RCC 7860 (cell line): ENCODE measurements around the gene THEMIS.
"Not testable (repeated sequence)": the region's sequence is repeated elsewhere in the genome, so short reads cannot be mapped to it uniquely, and the experiment has no call there.

Experiments used
- DNase-seq: peaks from one replicate; pipeline ENCODE4 v3.0.0-alpha.2; 2015; ENCODE audit warnings: low spot score
- FAIRE-seq: peaks from 2 replicates; lab custom pipeline; 2012; peaks lifted over from hg19 to GRCh38; lab: Jason Lieb, UNC

THEMIS gene

DNA sequence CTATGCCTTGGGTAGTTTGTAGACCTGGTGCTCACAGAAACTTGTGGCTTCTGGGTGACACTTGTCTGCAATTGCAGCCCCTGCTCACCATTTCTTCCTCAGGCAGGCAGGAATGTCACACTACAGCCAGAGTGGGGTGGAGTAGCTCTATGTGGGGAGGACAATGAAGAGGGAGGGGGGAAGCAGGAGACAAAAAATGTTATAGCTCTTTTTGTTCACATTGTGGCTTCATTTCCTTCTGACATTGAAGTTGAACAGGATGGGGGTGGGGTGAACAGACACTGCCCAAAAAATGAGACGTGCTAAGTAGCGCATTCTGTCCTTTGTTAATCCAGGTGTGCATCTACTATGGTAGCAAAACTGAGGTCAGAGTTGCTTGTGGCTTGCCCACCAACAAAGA, at the start of gene THEMIS:
TSS of gene THEMIS (minus strand) at position 124 of the 400 bp plus-strand sequence. CDS start 126 bp downstream, outside the sequence.
- no peak for DNase-seq
- no peak for FAIRE-seq

DNA sequence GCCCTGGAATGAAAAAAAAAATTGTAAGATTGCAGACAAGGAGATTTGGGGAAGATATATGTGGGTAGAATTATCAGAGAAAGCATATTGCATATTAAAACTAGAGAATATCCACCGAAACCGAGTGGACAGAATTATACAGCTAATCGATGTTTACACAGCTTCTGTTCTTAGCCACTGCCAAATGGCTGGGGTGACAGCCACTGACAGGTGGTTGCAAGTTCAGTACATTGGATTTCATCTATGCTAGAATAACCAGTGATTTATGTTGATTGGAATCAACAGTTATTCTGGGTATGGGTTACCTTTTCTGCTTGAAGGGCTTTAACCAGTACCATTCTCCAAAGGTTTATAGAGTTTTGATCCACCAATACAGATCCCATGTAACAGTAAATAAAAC, 48.4 kb upstream of the THEMIS start:
- DNase-seq, result no peak
- no peak for FAIRE-seq

- no peak for FAIRE-seq
These were observed 45.5 kb upstream of the THEMIS start for GRCh38 chr6:127946388-127946787.

GRCh38 chr6:127945434-127946097, 44.7 kb upstream of the THEMIS start:
- DNase-seq, result no peak
- FAIRE-seq, result no peak

More at GRCh38 chr6:127946388-127946787, 45.5 kb upstream of the THEMIS start:
- DNase-seq, result no peak

DNA sequence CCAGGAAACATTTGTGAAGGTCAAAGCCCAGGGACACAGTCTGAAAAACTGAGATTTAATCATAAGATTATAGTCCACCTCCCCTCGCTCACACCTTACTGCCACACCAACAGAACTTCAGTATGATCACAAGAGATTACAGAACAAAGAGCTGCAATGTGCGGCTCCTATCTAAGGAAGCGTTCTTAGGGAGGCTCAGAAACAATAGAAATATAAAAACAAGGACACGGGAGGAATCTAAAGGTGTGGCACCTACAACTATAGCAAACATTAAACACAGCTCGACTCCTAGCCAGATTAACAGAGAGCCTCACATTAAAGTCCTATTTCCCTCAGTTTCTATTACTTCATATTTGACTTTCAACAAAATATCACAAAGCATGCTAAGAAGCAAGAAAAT, 40.4 kb upstream of the THEMIS start:
- FAIRE-seq (no peak), DNase-seq (no peak)

GRCh38 chr6:127939442-127940066, 38.7 kb upstream of the THEMIS start:
- DNase-seq (no peak), FAIRE-seq (no peak)

DNA sequence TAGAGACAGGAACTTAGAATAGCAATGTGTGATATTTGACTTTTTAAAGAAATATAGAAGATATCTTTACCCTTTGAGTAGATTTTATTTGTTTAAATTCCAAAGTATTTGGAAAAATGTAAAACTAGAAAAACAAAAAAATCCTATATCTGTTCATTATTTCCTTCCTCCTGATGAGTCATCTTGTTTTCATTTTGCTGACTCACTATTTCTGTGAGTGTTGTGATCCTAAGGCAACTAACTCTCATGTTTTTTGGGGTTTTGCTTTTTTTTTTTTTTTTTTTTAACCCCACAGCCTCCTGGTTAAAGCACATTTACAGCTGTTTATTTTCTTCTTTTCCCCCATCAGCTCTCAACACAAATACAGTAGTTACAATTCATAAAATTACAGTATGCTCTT, 37.8 kb upstream of the THEMIS start:
- FAIRE-seq (peak; percentile 27), DNase-seq (peak; percentile 34)

DNA sequence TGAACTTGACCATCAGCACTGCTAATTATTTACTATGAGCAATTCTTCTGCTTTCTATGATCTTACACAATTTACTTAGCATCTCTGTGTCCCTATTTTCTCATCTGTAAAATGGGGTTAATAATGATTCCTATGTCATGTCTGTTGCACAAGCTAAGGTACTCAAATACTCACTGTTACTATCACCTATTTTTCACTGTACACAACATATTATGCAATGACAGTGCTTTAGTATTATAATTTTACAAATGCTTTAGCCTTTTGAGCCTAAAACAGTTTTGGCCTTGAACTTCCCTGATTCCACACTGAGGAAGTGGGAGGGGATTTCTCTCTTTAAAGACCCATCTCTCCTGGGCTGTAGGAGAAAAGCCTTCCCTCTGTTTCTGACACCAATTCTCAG, 36.9 kb upstream of the THEMIS start:
- no peak for FAIRE-seq

DNA sequence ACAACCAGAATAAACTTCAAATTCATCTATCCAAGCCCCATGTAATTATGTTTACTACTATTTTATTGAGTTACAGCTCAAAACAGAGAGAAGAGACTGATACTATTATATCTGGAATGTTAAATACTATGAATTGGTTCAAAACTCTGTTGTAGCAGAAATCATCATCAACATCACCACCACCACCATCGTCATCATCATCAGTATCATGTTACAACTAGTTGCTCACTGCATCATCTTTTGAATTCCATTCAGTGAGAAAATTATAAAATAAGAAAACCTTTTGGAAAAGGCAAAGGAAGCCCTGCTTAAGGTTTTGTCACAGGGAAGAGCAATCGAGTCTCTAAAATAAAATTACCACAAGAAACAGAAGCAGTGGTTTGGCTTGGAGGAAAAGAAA, 36.2 kb upstream of the THEMIS start:
- no peak for DNase-seq

More for the DNA sequence above, 36.9 kb upstream of the THEMIS start:
- no peak for DNase-seq

DNA sequence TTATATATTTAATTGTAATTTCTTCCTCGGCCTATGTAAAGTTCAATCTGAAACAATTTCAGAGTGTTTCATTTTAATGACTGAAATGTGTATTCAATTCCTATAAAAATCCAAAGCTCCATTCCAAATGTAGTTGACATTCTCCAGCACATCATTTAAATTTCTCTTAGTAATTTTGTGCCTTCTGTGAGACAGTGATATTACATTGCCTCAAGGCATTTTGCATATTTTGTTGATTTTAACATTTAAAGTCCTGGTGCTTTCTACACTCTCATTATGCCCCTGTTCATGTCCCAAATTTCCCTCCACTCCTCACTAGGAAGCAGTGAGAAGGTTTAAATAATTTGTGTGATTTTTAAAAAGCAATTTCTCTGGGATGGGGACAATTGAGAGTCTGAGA, 34.1 kb upstream of the THEMIS start:
- FAIRE-seq (no peak), DNase-seq (no peak)

More for the DNA sequence above, 36.2 kb upstream of the THEMIS start:
- no peak for FAIRE-seq

DNA sequence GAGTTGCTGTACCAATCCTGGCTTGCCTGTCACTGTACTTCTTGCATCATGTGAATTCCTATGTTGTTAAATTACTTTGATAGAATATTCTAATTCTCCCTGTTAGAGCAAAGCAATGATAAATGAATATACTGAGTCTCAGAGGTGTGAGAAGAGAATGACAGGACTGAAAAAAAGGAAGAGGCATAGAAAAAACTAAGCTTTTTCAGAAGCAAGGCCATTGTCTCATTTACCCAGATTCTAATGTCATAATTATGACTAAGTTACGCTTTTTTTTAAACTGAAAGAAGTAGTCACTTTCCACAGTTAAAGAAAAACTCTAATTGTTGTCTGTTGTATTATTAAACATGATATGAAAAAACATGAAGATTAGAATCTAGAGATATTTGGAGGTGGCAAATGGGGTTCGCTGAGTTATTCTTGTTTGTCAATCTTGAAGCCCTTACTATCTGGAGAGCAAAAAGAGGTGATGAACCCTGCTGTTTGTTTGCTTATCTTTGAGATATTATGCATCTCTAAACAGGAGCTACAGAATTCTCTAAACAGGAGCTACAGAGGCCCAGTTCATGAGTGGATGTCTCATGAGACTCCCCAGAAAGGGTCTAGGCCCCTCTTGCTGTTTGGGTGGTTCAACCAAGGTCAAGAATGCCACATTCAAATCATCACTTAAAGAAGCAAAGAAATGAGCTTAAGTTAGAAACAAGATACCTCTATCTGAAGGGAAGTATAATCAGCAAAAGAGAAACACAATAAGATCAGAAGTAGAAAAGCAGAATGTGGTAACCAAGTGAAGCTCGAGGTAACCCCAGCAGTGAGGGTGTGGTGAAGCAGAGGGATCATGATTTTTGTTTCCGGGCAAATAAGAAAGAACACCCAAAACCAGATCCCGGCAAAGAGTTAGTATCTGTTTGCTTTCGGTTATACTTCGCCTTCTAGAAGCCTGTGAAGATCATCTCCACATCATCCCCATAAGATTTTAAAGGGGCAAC, 33.3 kb upstream of the THEMIS start:
- FAIRE-seq, result no peak

GRCh38 chr6:127933137-127933536, 32.3 kb upstream of the THEMIS start:
- no peak for FAIRE-seq
- DNase-seq, result no peak

More for the DNA sequence above, 33.3 kb upstream of the THEMIS start:
- no peak for DNase-seq

- DNase-seq (no peak), FAIRE-seq (no peak)
These were observed 31.9 kb upstream of the THEMIS start for GRCh38 chr6:127932708-127933107.

GRCh38 chr6:127926441-127926840, 25.6 kb upstream of the THEMIS start:
- not testable (repeated sequence) for FAIRE-seq, DNase-seq

DNA sequence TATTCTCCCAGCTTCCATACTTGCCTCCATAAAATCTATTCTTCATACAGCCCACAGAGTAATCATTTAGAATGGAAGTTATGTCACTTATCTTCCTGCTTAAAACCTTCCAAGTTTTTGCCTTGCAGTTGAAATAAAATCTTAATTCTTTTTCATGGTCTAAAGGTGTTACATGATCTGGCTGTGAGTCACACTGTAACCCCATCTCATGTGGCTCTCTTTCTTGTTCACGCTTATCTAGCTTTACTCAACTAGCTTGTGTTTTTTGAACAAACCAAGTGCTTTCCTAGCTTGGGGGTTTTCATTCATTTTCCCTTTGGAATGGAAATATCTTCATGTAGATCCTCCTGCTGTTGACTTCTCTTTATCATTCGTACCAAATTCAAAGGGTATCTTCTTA, 23.6 kb upstream of the THEMIS start:
- FAIRE-seq, result no peak
- no peak for DNase-seq

DNA sequence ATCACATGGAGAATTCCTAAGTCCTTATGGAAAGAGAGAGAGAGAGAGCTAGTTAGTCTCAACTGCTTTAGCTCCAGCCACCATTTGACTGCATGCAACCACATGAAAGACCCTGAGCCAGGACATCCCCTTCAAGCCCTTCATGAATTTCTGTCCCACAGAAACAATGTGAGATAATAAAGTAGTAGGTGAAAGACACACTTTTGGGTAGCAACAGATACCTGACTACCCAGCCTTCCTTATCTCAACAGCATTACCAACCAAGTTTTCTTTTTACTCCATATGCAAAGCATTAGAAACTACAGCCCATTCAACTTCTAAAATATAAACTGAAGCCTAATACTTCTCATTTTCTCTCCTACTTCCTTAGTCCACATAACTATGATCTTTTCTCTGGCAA, 23.2 kb upstream of the THEMIS start:
- FAIRE-seq, result no peak
- DNase-seq, result no peak

GRCh38 chr6:127923135-127923534, 22.3 kb upstream of the THEMIS start:
- FAIRE-seq, result no peak

GRCh38 chr6:127921982-127922381, 21.1 kb upstream of the THEMIS start:
- FAIRE-seq, result no peak
- DNase-seq, result no peak

More at GRCh38 chr6:127923135-127923534, 22.3 kb upstream of the THEMIS start:
- no peak for DNase-seq

DNA sequence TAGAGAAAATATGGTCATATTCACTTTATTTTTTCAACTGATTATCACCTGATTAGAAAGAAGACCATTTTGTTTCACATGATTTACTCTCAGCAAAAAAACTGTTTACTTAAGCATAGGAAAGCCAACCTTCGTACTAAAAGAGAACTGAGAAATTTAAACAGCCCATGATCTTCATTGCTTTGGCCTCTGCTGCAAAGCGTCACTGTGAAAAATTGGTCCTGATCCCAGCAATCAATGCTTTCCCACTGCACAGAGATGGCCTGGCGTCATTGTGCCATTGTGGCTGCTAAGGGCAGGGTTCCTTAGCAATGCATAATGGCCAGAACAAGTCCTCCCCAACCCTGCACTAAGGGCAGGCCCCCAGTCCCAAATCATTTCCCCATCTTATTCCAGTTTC, 19.9 kb upstream of the THEMIS start:
- FAIRE-seq (no peak), DNase-seq (no peak)

DNA sequence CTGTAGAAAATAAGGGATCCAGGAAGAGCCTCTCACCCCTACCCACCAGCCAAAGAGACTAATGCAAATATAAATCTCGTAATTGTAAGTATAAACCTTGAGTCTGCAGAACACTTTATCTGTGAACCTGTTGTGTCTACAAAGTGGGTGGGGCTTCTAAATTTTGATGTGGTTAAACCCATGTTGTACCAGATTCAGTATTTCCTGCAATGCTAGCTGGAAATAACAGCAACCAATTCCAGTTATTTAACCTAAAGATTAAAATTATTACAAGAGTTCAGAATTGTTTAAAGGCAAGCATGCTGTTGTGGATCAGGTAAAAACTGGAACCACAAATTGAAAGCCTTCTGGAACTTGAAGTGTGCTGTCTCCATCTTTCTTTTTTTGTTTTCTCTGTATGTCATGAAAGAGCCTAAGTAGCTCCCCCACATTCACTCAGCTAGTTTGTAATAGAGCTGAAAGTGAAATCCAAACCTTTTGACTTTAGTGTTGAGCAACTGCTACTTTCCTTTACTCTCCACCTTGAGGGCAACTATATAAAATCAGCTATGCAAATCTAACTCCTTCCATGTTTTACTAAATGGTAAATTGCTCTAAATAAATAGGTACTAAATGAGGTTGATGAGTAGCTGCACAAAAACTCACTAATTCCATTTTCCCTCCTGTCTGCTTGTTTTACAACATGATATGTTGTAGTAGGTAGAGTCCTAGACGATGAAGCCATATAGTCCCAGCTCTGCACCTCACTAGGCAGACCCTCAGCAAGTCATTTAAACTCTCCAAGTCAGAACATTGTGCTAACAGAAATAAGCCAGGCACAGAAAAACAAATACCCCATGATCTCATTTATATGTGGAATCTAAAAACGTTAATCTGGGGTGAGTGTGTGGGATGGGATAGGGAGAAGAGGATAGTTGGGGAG, 17.9 kb upstream of the THEMIS start:
- no peak for DNase-seq
- FAIRE-seq, result no peak
